AG04450 (cell line): ENCODE measurements around the gene GNA15. TPM values are rescaled to one million over a fixed set of nuclear protein-coding genes. Genes with fewer than 3 reads are reported as not detected.

Experiments
- CTCF ChIA-PET: fragments of 300-600, 350-600 bp; formaldehyde crosslinking; extraction: SDS; loops from one replicate; lab custom pipeline; 2022; ENCODE audit warnings: antibody characterized with exemption, inconsistent platforms; lab: Charles Lee
- POLR2A ChIA-PET: fragments of 350-600 bp; formaldehyde crosslinking; extraction: SDS; loops from one replicate; lab custom pipeline; 2021; ENCODE audit warnings: antibody characterized with exemption, inconsistent platforms; lab: Yijun Ruan, JAX
- DNase-seq: peaks from one replicate; pipeline ENCODE4 v3.0.0-alpha.2; 2011; ENCODE audit warnings: low read depth, low spot score
- H3K27ac ChIP-seq: one replicate; pipeline ENCODE4 v1.5.1; 2012; ENCODE audit warnings: low read depth, low read length, control low read depth
- H3K27me3 ChIP-seq: one replicate; pipeline ENCODE4 v1.6.0; 2012; ENCODE audit warnings: low read length; ENCODE audit not compliant: control insufficient read depth, insufficient read depth
- H3K4me3 ChIP-seq: 2 replicates; pipeline ENCODE4 v1.5.1; 2011; ENCODE audit warnings: mild to moderate bottlenecking, low read depth, low read length, control low read depth
- H3K9me3 ChIP-seq: 2 replicates; pipeline ENCODE4 v1.5.1; 2012; ENCODE audit warnings: low read length; ENCODE audit not compliant: control insufficient read depth, insufficient read depth
- polyA plus RNA-seq: library from polyadenylated mRNA; depleted of rRNA; stranded (reverse); fragments of >200 nt; gene quantifications from 2 replicates; pipeline ENCODE4 v1.2.3, GENCODE V29; 2011
- TF ChIP-seq, protein P1 (sequence below): IDR thresholded peaks from 2 replicates; pipeline ENCODE4 v1.5.1; 2011; ENCODE audit warnings: low read depth, low read length, control low read depth, inconsistent platforms

Gene GNA15
- polyA plus RNA-seq, 1 experiment = not detected

DNA sequence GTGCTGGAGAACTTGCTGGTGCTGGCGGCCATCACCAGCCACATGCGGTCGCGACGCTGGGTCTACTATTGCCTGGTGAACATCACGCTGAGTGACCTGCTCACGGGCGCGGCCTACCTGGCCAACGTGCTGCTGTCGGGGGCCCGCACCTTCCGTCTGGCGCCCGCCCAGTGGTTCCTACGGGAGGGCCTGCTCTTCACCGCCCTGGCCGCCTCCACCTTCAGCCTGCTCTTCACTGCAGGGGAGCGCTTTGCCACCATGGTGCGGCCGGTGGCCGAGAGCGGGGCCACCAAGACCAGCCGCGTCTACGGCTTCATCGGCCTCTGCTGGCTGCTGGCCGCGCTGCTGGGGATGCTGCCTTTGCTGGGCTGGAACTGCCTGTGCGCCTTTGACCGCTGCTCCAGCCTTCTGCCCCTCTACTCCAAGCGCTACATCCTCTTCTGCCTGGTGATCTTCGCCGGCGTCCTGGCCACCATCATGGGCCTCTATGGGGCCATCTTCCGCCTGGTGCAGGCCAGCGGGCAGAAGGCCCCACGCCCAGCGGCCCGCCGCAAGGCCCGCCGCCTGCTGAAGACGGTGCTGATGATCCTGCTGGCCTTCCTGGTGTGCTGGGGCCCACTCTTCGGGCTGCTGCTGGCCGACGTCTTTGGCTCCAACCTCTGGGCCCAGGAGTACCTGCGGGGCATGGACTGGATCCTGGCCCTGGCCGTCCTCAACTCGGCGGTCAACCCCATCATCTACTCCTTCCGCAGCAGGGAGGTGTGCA lies 43.3 kb downstream of the GNA15 start:
- Histone ChIP-seq H3K9me3 (peaks cover 12% of the 10 kb centered on the region; the same call in 1 of the 2 replicates), H3K27me3 (no peaks in the 10 kb centered on the region), H3K27ac (no peak overlapping the region), H3K4me3 (no peak overlapping the region)
- ChIA-PET POLR2A (no interaction called here), CTCF (no interaction called here)
- TF ChIP-seq, protein P1, sequence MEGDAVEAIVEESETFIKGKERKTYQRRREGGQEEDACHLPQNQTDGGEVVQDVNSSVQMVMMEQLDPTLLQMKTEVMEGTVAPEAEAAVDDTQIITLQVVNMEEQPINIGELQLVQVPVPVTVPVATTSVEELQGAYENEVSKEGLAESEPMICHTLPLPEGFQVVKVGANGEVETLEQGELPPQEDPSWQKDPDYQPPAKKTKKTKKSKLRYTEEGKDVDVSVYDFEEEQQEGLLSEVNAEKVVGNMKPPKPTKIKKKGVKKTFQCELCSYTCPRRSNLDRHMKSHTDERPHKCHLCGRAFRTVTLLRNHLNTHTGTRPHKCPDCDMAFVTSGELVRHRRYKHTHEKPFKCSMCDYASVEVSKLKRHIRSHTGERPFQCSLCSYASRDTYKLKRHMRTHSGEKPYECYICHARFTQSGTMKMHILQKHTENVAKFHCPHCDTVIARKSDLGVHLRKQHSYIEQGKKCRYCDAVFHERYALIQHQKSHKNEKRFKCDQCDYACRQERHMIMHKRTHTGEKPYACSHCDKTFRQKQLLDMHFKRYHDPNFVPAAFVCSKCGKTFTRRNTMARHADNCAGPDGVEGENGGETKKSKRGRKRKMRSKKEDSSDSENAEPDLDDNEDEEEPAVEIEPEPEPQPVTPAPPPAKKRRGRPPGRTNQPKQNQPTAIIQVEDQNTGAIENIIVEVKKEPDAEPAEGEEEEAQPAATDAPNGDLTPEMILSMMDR = no peak
- no peak for DNase-seq

DNA sequence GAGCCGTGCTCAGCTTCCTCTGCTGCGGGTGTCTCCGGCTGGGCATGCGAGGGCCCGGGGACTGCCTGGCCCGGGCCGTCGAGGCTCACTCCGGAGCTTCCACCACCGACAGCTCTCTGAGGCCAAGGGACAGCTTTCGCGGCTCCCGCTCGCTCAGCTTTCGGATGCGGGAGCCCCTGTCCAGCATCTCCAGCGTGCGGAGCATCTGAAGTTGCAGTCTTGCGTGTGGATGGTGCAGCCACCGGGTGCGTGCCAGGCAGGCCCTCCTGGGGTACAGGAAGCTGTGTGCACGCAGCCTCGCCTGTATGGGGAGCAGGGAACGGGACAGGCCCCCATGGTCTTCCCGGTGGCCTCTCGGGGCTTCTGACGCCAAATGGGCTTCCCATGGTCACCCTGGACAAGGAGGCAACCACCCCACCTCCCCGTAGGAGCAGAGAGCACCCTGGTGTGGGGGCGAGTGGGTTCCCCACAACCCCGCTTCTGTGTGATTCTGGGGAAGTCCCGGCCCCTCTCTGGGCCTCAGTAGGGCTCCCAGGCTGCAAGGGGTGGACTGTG lies 44.0 kb downstream of the GNA15 start:
- DNase-seq = no peak
- ChIA-PET CTCF (no interaction called here), POLR2A (no interaction called here)
- Histone ChIP-seq H3K27ac (no peak overlapping the region), H3K9me3 (peaks cover 12% of the 10 kb centered on the region; the same call in 1 of the 2 replicates), H3K4me3 (no peak overlapping the region), H3K27me3 (no peaks in the 10 kb centered on the region)
- TF ChIP-seq, protein P1 = no peak

DNA sequence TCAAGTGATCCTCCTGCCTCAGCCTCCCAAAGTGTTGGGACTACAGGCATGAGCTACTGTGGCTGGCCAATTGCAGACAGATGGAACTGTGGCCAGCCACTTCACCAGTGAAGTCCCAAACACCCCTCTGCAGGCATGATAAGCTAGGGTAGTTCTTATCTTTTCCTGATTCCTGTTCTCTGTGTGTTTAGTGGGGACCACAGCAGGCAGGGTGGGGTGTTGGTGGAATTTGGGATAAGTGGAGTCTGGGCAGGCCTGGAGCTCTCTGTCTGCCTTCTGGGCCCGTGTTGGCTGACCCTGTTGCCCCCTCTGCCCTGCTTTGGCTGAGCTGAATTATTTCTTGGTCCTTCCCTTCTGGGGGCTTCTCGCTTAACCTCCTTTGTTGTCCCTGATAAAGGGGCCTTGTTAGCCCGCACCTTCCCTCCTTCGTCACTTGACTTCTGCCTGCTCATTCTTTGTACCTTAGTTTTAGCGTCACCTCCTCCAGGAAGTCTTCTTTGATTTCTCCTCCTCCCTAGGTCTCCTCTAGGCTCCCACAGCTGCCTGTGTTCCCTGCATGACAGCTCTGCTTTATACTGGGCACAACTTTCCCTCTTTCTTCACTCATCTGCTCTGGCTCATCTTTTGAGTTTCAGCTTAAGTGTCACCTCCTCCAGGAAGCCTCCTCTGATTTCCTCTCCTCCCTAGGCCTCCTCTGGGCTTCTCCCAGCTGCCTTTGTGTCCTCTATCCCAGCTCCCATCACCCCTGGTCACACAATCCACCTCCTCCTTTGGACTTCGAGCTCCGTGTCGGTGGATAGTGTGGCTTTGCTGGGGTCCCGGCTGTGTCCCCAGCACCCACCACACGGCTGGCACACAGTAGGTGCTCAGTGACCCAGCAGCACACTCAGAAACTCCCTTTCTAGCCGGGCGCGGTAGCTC lies 48.1 kb downstream of the GNA15 start:
- H3K27ac ChIP-seq = no peak overlapping the region
- ChIA-PET POLR2A (interaction anchor here (0.6 kb wide), 1 partner anchor 291 kb away, joined by 3 read pairs; no protein-coding TSS in a partner anchor), CTCF (interaction anchor here (1.2 kb wide), 1 partner anchor 233 kb away, joined by 6 read pairs; no protein-coding TSS in a partner anchor)

GRCh38 chr19:3184847-3185460 lies 49.1 kb downstream of the GNA15 start:
- no peak for DNase-seq
- TF ChIP-seq, protein P1 = no peak
- POLR2A ChIA-PET = no interaction called here

More for the DNA sequence above, 48.1 kb downstream of the GNA15 start:
- DNase-seq = no peak
- H3K27me3 ChIP-seq = no peaks in the 10 kb centered on the region
- H3K9me3 ChIP-seq = peaks cover 8% of the 10 kb centered on the region; the same call in 1 of the 2 replicates
- TF ChIP-seq, protein P1 = no peak
- no peak overlapping the region for H3K4me3 ChIP-seq

More at GRCh38 chr19:3184847-3185460, 49.1 kb downstream of the GNA15 start:
- Histone ChIP-seq H3K4me3 (peak overlapping the region; percentile 89), H3K9me3 (no peaks in the 10 kb centered on the region; the same call in 1 of the 2 replicates), H3K27ac (peak overlapping the region; percentile 47), H3K27me3 (no peaks in the 10 kb centered on the region)
- CTCF ChIA-PET = interaction anchor here (0.6 to 1.2 kb wide), 2 partner anchors 222 to 234 kb away, joined by 4 to 6 read pairs; no protein-coding TSS in a partner anchor
